ENCODE results near the gene ALS2CL.

DNA sequence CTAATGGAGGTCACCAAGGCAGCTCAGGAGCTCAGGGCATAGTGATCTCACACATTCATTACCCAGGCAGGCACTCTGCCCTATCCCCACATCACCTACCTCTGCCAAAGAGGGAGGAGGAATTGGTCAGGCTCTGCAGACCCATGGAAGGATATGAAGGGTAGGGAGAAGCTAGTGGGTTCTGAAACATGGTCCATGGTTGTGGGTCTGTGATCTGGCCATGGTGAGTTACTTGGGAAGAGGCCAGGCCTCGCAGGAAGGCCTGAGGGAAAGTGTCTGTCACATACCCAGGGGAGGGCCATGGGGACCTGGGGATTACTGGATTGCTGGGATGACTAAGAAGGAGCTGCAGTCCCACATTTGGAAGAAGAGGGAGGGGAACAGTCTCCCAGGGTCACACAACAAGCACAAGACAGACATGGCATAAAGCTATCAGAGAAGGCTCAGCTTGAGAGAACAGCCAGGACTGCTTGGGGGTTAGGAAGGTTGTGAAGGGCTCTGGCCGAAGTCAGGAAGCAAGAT, 25.6 kb upstream of the ALS2CL start:
- TF ChIP-seq EZH2phosphoT487 (IDR thresholded peaks at IDR 0.05; ENCODE audit: insufficient read depth, low read depth) = no peak
- TF ChIP-seq EZH2 (IDR thresholded peaks at IDR 0.05; ENCODE audit: insufficient read depth, poor library complexity, severe bottlenecking) = no peak

All from GM23248 (cell line).